Colonic mucosa (tissue), 4 donors: ENCODE data around the gene WSB2. TPM values are rescaled to one million over a fixed set of nuclear protein-coding genes. Genes with fewer than 3 reads are reported as not detected.

ENCODE experiments used
- DNase-seq: peaks from one replicate; pipeline ENCODE4 v3.0.0-alpha.2; 2020
- H3K27ac ChIP-seq: fragments of 200-600 bp; one replicate; pipeline ENCODE4 v1.8.0; 2021
- H3K27me3 ChIP-seq: fragments of 200-600 bp; one replicate; pipeline ENCODE4 v1.8.0; 2021
- H3K36me3 ChIP-seq: fragments of 200-600 bp; one replicate; pipeline ENCODE4 v1.8.0; 2021
- H3K4me1 ChIP-seq: fragments of 200-600 bp; one replicate; pipeline ENCODE4 v1.8.0; 2021; ENCODE audit warnings: mild to moderate bottlenecking
- H3K4me3 ChIP-seq: fragments of 200-600 bp; one replicate; pipeline ENCODE4 v1.8.0; 2021
- H3K9ac ChIP-seq, 2 donors: one replicate each; pipeline ENCODE4 v1.7.0; 2013; ENCODE audit warnings: control low read depth in 2 of 2, low read depth in 2 of 2, low read length in 2 of 2
- H3K9me3 ChIP-seq: fragments of 200-600 bp; one replicate; pipeline ENCODE4 v1.8.0; 2021
- CTCF ChIP-seq: fragments of 200-600 bp; IDR thresholded peaks from one replicate; pipeline ENCODE4 v1.8.0; 2022; ENCODE audit warnings: antibody characterized with exemption, mild to moderate bottlenecking
- intact Hi-C: fragments of 100-400 bp; cut with DNase I; formaldehyde crosslinking; loops from one replicate; pipeline ENCODE4 v1.14.1; 2022
- total RNA-seq, 2 donors: library from RNA; stranded (reverse); fragmentation: NEBNext Ultra II Directional in 1 of 2; extraction: Animal tissue kit (Norgen Biotek cat#: 25700) in 1 of 2; gene quantifications; one replicate each; pipeline ENCODE4 v1.2.1, GENCODE V29; 2021
- donor health status: healthy.
- donor health status: DM: no; HTN: no; CAD: no.
- donor health status: DM: no; HTN: no; CAD: no.

Gene WSB2
- total RNA-seq, 2 donors from 2014 or later = 99.1 to 120 TPM

GRCh38 chr12:118033323-118033722 lies 27.7 kb downstream of the WSB2 start:
- Histone ChIP-seq H3K27ac (no peak overlapping the region), H3K27me3 (no peaks in the 10 kb centered on the region), H3K9me3 (no peaks in the 10 kb centered on the region), H3K4me1 (no peaks in the 10 kb centered on the region), H3K4me3 (no peak overlapping the region), H3K9ac (no peak overlapping the region), H3K36me3 (peaks cover 10% of the 10 kb centered on the region)
- intact Hi-C loops = no loop called here
- TF ChIP-seq CTCF = no peak
- no peak for DNase-seq

DNA sequence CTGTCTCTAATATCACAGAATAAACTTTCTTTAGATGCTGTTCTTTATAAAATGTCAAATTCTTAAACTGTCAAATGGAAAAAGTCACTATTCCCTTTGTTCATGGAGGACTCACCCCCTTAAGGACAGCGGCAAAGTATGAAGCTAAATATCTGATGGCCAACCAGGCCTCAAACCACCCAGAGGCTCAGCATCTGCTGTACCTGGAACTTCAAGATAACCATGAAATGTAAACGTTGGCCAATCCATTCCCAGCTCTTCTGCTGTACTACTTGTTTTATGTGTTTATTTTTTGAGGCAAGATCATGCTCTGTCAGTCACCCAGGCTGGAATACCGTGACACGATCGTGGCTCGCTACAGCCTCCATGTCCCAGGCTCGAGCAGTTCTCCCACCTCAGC lies 28.8 kb downstream of the WSB2 start:
- Histone ChIP-seq H3K27me3 (no peaks in the 10 kb centered on the region), H3K27ac (no peak overlapping the region), H3K9me3 (no peaks in the 10 kb centered on the region), H3K9ac (no peak overlapping the region), H3K4me1 (no peaks in the 10 kb centered on the region), H3K36me3 (peaks cover 10% of the 10 kb centered on the region), H3K4me3 (no peak overlapping the region)
- intact Hi-C loops = no loop called here
- no peak for DNase-seq
- TF ChIP-seq CTCF = no peak

DNA sequence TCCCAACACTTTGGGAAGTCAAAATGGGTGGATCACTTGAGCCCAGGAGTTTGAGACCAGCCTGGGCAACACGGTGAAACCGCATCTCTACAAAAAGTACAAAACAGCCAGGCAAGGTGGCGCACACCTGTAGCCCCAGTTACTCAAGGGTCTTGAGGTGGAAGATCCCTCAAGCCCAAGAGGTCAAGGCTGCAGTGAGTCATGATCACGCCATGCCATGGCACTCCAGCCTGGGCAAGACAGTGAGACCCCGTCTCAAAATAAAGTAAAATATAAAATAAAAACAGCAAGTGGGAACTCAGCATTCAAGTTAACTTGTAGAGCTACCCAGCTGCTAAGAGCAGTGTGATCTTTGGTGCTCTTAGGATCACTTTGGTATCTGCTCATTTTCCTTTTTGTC lies 31.8 kb downstream of the WSB2 start:
- DNase-seq = no peak
- no peak overlapping the region for H3K9ac ChIP-seq
- TF ChIP-seq CTCF = no peak
- no peaks in the 10 kb centered on the region for H3K9me3 ChIP-seq
- intact Hi-C loops = loop anchor here (5.0 kb wide), 1 partner anchor 152 kb away; no protein-coding TSS in a partner anchor
- H3K27ac ChIP-seq = no peak overlapping the region
- no peaks in the 10 kb centered on the region for H3K4me1 ChIP-seq
- no peaks in the 10 kb centered on the region for H3K27me3 ChIP-seq
- H3K4me3 ChIP-seq = no peak overlapping the region
- peaks cover 7% of the 10 kb centered on the region for H3K36me3 ChIP-seq

GRCh38 chr12:118025168-118025567 lies 35.8 kb downstream of the WSB2 start:
- Histone ChIP-seq H3K4me1 (no peaks in the 10 kb centered on the region), H3K4me3 (no peak overlapping the region), H3K9me3 (no peaks in the 10 kb centered on the region), H3K9ac (no peak overlapping the region), H3K27ac (no peak overlapping the region), H3K36me3 (peaks cover 5% of the 10 kb centered on the region), H3K27me3 (no peaks in the 10 kb centered on the region)
- no peak for DNase-seq
- intact Hi-C loops = loop anchor here (5.0 kb wide), 1 partner anchor 148 kb away; no protein-coding TSS in a partner anchor
- no peak for TF ChIP-seq CTCF

- Histone ChIP-seq H3K9ac (no peak overlapping the region), H3K36me3 (peaks cover 5% of the 10 kb centered on the region), H3K27ac (no peak overlapping the region), H3K4me1 (no peaks in the 10 kb centered on the region), H3K4me3 (no peak overlapping the region), H3K27me3 (no peaks in the 10 kb centered on the region), H3K9me3 (no peaks in the 10 kb centered on the region)
- DNase-seq = no peak
- intact Hi-C loops = no loop called here
- TF ChIP-seq CTCF = no peak
Measured at GRCh38 chr12:118023301-118023860, 37.6 kb downstream of the WSB2 start.
